ENCODE data around the gene CLDN15.
"Not testable (repeated sequence)": the region's sequence is repeated elsewhere in the genome, so short reads cannot be mapped to it uniquely, and the experiment has no call there.

The CLDN15 gene

GRCh38 chr7:101202603-101202918, 35.0 kb downstream of the CLDN15 start:
- no peak for DNase-seq
- TF ChIP-seq POLR2A (IDR thresholded peaks at IDR 0.05; ENCODE audit: low read length) = no peak
- no peak for TF ChIP-seq GATA1 (IDR thresholded peaks at IDR 0.05; ENCODE audit: low read depth, low read length)

- no peak for DNase-seq
- TF ChIP-seq GATA1 (IDR thresholded peaks at IDR 0.05; ENCODE audit: low read depth, low read length) (no peak), POLR2A (IDR thresholded peaks at IDR 0.05; ENCODE audit: low read length) (no peak)
These were observed 35.7 kb downstream of the CLDN15 start for GRCh38 chr7:101201695-101202602.

GRCh38 chr7:101200862-101201599, 36.6 kb downstream of the CLDN15 start, which contains the start of gene MOGAT3:
Gene MOGAT3, minus strand, starts transcription at chr7:101201036. Its CDS starts 182 bp downstream, at chr7:101200854.
- TF ChIP-seq POLR2A (IDR thresholded peaks at IDR 0.05; ENCODE audit: low read length) = no peak
- no peak for TF ChIP-seq GATA1 (IDR thresholded peaks at IDR 0.05; ENCODE audit: low read depth, low read length)
- no peak for DNase-seq

GRCh38 chr7:101200504-101200861, 37.1 kb downstream of the CLDN15 start:
- no peak for TF ChIP-seq POLR2A (IDR thresholded peaks at IDR 0.05; ENCODE audit: low read length)
- TF ChIP-seq GATA1 (IDR thresholded peaks at IDR 0.05; ENCODE audit: low read depth, low read length) = no peak
- no peak for DNase-seq

- not testable (repeated sequence) for DNase-seq
These were observed 38.1 kb downstream of the CLDN15 start for GRCh38 chr7:101199522-101199921.

GRCh38 chr7:101198476-101198875, 39.1 kb downstream of the CLDN15 start:
- TF ChIP-seq GATA1 (IDR thresholded peaks at IDR 0.05; ENCODE audit: low read depth, low read length) = no peak
- TF ChIP-seq POLR2A (IDR thresholded peaks at IDR 0.05; ENCODE audit: low read length) = no peak

GRCh38 chr7:101197991-101198390, 39.6 kb downstream of the CLDN15 start:
- no peak for DNase-seq
- no peak for TF ChIP-seq GATA1 (IDR thresholded peaks at IDR 0.05; ENCODE audit: low read depth, low read length)
- no peak for TF ChIP-seq POLR2A (IDR thresholded peaks at IDR 0.05; ENCODE audit: low read length)

More at GRCh38 chr7:101198476-101198875, 39.1 kb downstream of the CLDN15 start:
- no peak for DNase-seq

- DNase-seq = no peak
- TF ChIP-seq POLR2A (IDR thresholded peaks at IDR 0.05; ENCODE audit: low read length) (no peak), GATA1 (IDR thresholded peaks at IDR 0.05; ENCODE audit: low read depth, low read length) (no peak)
These were observed 41.7 kb downstream of the CLDN15 start for GRCh38 chr7:101195884-101196283.

GRCh38 chr7:101189109-101189508, 48.5 kb downstream of the CLDN15 start:
- TF ChIP-seq GATA1 (IDR thresholded peaks at IDR 0.05; ENCODE audit: low read depth, low read length) = no peak
- TF ChIP-seq POLR2A (IDR thresholded peaks at IDR 0.05; ENCODE audit: low read length) = no peak
- DNase-seq = no peak

- TF ChIP-seq POLR2A (IDR thresholded peaks at IDR 0.05; ENCODE audit: low read length) (no peak), GATA1 (IDR thresholded peaks at IDR 0.05; ENCODE audit: low read depth, low read length) (no peak)
- DNase-seq = no peak
These were observed 50.7 kb downstream of the CLDN15 start for GRCh38 chr7:101186844-101187428.

GRCh38 chr7:101186194-101186593, 51.4 kb downstream of the CLDN15 start:
- DNase-seq = no peak
- no peak for TF ChIP-seq POLR2A (IDR thresholded peaks at IDR 0.05; ENCODE audit: low read length)
- no peak for TF ChIP-seq GATA1 (IDR thresholded peaks at IDR 0.05; ENCODE audit: low read depth, low read length)

GRCh38 chr7:101185258-101185839, 52.3 kb downstream of the CLDN15 start:
- DNase-seq = no peak
- TF ChIP-seq GATA1 (IDR thresholded peaks at IDR 0.05; ENCODE audit: low read depth, low read length) = no peak
- no peak for TF ChIP-seq POLR2A (IDR thresholded peaks at IDR 0.05; ENCODE audit: low read length)

Measured in erythroblast (primary cell).